ENCODE results near the gene GNE.

- TF ChIP-seq CTCF (IDR thresholded peaks at IDR 0.05; ENCODE audit: insufficient read depth, low read length) (no peak), REST (IDR thresholded peaks at IDR 0.05; ENCODE audit: insufficient replicate concordance, low read depth) (no peak), GABPA (IDR thresholded peaks at IDR 0.05; ENCODE audit: low read depth) (no peak), POLR2AphosphoS5 (IDR thresholded peaks at IDR 0.05; ENCODE audit: low read depth) (no peak), SPI1 (IDR thresholded peaks at IDR 0.05; ENCODE audit: borderline replicate concordance, low read depth) (no peak)
These were observed 21.0 kb downstream of the GNE start for GRCh38 chr9:36237230-36237629.

Measured in HL-60 (cell line).